GM18870 (cell line): ENCODE data around the gene HSP90AB1.

Experiments
- ATAC-seq: cut with Tn5 transposase; IDR thresholded peaks from one replicate; pipeline ENCODE4 v1.9.1; 2021; ENCODE audit warnings: moderate library complexity; ENCODE audit not compliant: unreplicated experiment

Gene HSP90AB1

GRCh38 chr6:44267252-44267651 lies 20.4 kb downstream of the HSP90AB1 start:
- ATAC-seq: no peak

DNA sequence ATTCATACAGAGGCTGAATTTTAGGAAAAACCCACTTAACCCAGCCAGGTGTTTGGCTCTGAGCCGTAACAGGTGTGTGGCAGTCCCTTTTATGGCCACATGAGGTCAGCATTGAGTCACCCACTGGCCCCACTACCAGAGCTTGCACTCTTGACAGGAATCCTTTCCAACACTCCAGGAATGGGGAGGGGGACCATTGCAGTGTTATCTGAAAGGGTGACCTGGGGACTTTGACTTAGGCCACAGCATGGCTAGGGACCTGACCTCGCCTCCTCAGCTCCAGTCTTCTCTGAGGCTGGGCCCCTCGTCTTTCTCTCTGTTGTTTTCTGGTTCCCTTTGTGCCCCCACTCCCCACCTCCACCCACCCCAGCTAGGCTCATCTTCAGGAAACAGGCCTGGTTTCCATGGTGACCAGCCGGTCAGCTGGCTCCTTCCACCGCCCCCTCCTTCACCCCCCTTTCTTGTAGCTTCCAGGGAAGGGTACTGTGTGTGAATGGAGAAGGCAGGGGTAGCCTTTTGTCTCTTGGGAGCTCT lies 21.3 kb downstream of the HSP90AB1 start:
- no peak for ATAC-seq

DNA sequence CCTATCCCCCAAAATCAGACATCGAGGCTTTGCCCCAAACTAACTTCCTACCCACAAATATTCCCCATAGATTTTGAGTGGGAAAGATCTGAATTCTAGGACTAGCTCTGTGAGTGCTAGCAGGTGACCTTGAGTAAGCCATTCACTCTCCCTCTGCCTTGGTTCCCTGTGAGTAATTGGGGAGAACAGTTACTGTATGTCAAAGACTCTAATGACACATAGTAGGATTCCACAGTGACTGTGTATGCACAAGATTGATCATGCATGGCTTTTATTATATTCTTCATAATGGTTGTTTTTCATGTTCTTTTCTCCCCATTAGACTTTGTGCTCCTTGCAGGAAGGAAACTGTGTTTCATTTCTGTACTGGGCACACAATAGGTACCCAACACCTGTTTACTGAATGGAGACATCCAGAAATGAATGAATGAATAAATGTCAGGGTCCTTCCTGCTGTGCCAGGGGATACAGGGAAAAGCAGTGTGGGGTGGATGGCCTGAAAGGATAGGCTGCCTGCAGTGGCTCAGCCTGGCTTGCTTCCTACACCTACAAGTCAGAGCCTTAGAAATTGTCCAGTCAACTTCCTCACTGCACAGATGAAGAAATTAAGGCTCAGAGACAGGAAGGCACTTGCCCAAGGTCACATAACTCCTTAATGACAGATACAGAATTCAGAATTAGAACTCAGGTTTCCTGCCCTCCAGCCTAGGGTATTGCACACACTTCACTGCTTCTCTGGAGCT lies 22.4 kb downstream of the HSP90AB1 start:
- no peak for ATAC-seq

- no peak for ATAC-seq
Observed at GRCh38 chr6:44269921-44270525, 23.1 kb downstream of the HSP90AB1 start, which contains the start of gene TMEM151B. Gene TMEM151B, plus strand, starts transcription at chr6:44270450. Its CDS starts 293 bp downstream, at chr6:44270743.

DNA sequence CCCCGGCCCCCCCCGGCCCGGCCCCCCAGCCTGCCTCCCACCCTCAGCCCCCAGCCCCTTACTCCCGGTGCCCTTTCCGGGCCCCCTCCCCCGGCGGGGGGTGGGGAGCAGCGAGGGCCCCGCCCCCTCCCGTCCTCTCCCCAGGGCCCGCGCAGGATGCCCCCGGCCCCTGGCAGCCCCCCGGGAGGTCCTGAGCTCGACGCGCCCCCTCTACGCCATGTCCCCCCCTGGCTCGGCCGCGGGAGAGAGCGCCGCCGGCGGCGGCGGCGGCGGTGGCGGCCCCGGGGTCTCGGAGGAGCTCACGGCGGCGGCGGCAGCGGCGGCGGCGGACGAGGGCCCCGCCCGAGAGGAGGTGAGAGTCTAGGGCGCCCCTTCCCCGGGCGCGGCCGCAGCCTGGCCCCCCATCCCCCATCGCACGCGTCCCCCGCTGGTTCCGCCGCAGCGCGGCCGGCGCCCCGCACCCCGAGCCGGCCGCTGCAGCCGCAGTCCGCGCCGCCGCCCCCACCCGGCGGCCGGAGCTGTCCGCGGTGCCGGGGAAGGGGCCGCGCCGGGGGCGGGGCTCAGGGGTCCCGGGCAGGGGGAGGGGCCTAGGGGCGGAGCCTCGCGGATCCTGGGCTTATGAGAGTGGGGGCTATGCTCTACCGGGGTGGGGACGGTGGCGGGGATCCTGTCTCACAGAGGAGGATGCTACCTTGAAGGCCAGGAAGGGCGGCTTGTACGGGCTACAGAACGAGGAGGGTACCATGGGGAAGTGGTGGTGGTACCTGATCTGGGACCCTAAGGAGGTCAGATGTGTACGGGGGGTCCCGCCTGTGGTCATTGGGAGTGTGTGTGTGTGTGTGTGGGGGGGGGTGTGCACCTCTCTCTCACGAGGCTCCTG lies 23.9 kb downstream of the HSP90AB1 start:
- no peak for ATAC-seq

DNA sequence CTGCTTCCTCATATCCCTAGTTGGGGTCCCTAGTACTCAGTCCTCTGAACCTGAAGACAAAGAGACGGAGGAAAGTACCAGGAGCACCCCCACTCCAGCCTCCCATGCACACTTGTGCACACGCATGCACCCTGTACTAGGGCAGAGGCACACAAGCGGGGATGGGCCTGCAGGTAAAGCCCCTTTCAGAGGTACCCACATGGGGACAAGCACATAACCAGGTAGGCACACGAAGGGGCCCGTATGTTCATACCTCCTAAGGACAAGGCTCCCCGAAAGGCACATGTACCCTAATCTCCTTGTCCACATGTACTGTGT lies 24.5 kb downstream of the HSP90AB1 start:
- ATAC-seq: no peak

- ATAC-seq: no peak
Observed at GRCh38 chr6:44271914-44272313, 25.0 kb downstream of the HSP90AB1 start.

GRCh38 chr6:44272529-44272928 lies 25.6 kb downstream of the HSP90AB1 start:
- ATAC-seq: no peak

- no peak for ATAC-seq
Observed at GRCh38 chr6:44272999-44273566, 26.2 kb downstream of the HSP90AB1 start.

DNA sequence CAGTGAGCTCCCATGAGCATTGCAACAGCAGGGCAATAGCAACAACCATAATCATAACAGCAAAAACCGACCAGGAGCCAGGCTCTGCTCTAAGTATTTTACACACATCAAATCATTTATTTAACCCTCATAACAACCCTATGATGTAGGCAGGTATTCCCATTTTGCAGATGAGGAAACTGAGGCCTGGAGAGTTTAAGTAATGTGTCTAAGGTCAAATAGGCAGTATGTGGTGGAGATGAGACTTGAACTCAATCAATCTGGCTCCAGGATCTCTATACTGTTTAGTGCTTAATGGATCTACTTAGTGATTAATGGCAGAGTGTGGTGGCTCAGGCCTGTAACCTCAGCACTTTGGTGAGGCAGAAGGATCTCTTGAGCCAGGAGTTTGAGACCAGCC lies 26.7 kb downstream of the HSP90AB1 start:
- ATAC-seq: no peak

DNA sequence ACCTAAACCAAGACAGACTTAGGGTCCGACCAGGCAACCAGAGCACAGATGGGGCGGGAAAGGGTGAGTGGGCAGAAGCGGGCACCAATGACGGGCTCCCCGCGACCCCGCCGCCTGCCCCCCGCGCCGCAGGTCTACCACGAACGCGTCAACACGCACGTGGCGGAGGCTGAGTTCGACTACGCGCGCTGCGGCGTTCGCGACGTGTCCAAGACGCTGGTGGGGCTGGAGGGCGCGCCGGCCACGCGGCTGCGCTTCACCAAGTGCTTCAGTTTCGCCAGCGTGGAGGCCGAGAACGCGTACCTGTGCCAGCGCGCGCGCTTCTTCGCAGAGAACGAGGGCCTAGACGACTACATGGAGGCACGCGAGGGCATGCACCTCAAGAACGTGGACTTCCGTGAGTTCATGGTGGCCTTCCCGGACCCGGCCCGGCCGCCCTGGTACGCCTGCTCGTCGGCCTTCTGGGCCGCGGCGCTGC lies 28.4 kb downstream of the HSP90AB1 start:
- ATAC-seq: no peak

GRCh38 chr6:44275749-44276648 lies 29.1 kb downstream of the HSP90AB1 start:
- no peak for ATAC-seq

DNA sequence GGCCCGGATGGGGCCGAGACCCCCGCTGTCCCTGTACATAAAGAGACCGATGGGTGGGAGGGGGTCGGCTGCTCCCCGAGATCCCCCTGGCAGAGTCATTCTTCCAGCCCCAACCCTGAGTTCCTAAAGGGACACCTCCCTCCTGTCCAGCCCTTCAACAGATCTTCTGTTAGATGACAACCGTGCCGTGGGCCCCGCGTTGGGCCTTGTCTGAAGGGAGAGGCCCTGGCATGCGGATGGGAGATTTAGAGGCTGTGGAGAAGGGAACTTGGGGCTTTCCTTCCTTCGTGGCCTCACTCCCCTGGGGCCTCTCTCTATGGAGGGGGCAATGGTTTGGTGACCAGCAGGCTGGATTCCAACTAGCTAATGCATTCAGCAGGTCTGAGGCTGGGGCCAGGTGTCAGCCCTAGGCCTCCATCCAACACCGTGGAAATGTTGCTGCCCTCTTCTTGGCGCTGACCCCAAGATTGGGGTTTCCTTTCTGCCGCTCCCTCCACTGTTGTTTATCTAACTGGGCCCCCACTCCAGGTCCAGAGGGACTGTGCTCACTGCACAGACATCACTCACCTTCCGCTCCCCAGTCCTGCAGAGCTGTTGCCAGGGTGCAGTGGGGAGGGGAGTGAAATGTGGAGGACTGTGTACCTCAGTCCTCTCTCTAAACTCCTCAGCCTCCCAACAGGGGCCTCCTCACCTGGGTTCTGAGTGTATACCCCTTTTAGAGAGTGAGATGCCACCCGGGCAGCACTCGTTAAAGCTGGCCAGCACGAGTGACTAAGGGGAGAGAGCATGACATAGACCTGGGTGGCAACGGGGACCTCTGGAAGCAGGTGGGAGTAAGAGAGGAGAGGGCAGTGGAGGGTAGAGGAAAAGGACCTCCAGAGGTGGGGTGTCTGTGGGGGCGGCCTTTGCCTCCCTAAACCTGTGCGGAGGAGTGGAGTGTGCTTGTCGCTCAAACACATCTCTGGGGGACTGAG lies 30.1 kb downstream of the HSP90AB1 start:
- ATAC-seq: no peak

GRCh38 chr6:44277763-44278162 lies 30.9 kb downstream of the HSP90AB1 start:
- ATAC-seq: no peak

DNA sequence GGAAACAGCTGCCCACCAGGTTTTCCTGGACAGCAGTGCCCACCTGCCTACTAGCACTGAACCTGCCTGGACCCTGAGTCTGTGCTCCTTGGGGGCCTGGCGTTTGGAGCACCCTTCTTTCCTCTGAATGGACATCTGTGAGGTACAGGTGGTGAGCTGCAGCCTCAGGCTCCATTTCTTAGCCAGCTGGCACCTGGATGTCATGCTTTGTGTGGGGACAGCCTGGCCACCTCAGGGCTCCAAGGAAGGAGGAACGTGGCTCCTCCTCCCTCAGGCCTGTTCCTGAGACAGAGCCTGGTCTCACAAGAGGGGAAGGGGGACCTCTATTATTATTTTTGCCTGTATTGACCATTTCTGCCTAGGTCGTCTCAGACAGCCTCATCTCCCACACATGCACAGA lies 31.4 kb downstream of the HSP90AB1 start:
- ATAC-seq: no peak

DNA sequence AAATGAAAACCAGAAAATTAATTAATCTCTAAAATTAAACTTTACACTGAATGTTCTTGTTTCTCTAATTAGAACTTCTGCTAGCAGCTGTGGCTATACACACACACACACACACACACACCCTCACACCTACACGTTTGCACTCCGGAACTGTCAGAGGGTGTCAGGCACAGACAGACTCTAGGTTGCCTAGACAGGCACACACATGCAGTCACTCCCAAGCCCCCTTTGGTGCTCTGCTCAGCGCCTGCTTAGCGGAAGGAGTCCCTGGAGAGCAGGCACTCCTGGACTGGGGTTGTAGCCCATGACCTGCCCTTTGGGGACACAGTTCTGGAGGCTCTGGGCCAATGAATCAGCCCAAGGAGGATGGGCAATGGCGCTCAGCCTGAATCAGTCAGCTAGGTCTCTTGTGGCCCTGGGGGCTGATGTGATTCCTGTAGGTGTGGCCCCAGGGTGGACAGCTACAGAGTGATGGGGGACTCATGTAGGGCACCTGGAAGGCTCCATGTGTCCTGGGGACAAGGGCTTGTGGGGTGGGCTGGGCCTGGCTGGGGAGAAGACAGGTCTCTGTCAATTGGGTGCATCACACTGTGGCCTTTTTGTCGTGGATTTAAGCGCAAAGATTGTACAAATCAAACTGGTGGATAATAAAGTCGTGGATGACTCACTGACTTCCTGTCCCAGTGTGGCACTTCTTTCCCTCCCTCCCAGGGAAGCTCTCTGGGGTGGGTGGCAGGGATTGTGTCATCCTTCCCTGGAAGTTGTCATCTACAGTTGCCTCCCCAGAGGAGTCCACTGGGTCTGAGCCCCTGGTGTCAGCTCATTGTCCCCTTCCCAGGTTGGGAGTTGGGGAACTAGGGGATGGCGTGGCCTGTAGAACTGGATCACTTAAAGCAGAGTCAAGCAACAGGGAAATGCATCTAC lies 32.1 kb downstream of the HSP90AB1 start:
- ATAC-seq: no peak

DNA sequence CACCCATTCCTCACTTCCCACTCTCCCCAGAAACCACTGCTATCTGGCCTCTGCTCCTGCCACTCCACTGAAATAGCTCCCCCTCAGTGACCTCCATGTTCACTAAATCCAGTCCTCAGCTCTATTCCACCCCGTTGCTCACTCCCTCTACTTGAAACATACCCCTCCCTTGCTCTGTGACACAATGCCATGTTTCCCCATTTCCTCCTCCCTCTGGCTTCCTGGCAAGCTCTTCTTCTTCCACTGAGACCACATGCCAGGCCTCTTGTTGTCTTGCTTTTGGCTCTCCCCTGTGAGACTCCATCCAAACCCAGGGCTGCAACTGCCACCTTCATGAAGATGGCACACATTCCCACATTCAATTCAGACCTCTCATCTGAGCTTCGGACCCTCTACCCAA lies 37.2 kb downstream of the HSP90AB1 start:
- ATAC-seq: no peak

- ATAC-seq: no peak
Observed at GRCh38 chr6:44284867-44285266, 38.0 kb downstream of the HSP90AB1 start.
